GM12878 (cell line): ENCODE measurements around the gene HOXA10. TPM values are rescaled to one million over a fixed set of nuclear protein-coding genes. Genes with fewer than 3 reads are reported as not detected.

Experiments
- ATAC-seq: fragments of 200-7000 bp; cut with Tn5 transposase; 3 replicates; pipeline ENCODE4 v1.9.1; 2020; ENCODE audit warnings: mild to moderate bottlenecking, moderate library complexity
- BruUV-seq: library from RNA; stranded (reverse); fragments of 400-500 nt; replicated peaks from 2 replicates; lab custom pipeline; 2021; lab: Mats Ljungman, UMichigan
- CTCF ChIA-PET: fragments of 300-600 bp; sonication (Branson Sonifier 250); formaldehyde crosslinking; extraction: SDS; loops from one replicate; lab custom pipeline; 2021; ENCODE audit warnings: inconsistent platforms; lab: Yijun Ruan, JAX
- POLR2A ChIA-PET: fragments of 350-600 bp; formaldehyde crosslinking; extraction: SDS; loops from one replicate; lab custom pipeline; 2021; ENCODE audit warnings: inconsistent platforms; lab: Charles Lee
- RAD21 ChIA-PET: fragments of 300-600 bp; sonication (Branson Sonifier 250); formaldehyde crosslinking; loops from one replicate; lab custom pipeline; 2023; ENCODE audit warnings: antibody characterized with exemption; ENCODE audit not compliant: unreplicated experiment; lab: Charles Lee
- SMC1A ChIA-PET: fragments of 300-600 bp; sonication (Branson Sonifier 250); formaldehyde crosslinking; loops from one replicate; lab custom pipeline; 2023; ENCODE audit not compliant: unreplicated experiment, uncharacterized antibody; lab: Charles Lee
- DNase-seq: peaks from one replicate; pipeline ENCODE4 v3.0.0-alpha.2; 2011; ENCODE audit warnings: low read depth, low spot score
- FAIRE-seq: peaks from 3 replicates; lab custom pipeline; 2011; peaks lifted over from hg19 to GRCh38; lab: Jason Lieb, UNC
- H2AFZ ChIP-seq: 2 replicates; pipeline ENCODE4 v1.6.0; 2011; ENCODE audit warnings: low read depth, low read length, control low read depth; ENCODE audit not compliant: control insufficient read depth
- H3K27ac ChIP-seq: 2 replicates; pipeline ENCODE4 v1.5.1; 2011; ENCODE audit warnings: control low read depth; ENCODE audit not compliant: control insufficient read depth, insufficient read depth
- H3K27me3 ChIP-seq, 2 experiments: replicated peaks in 1 of 2; 2 replicates each; pipeline versions ENCODE4 v1.6.0 to v1.6.1; 2011; ENCODE audit warnings: low read length in 1 of 2; ENCODE audit not compliant: control insufficient read depth in 2 of 2, insufficient read depth in 2 of 2
- H3K36me3 ChIP-seq, 2 experiments: 2 replicates each; pipeline ENCODE4 v1.5.1; 2011; ENCODE audit warnings: low read length in 1 of 2; ENCODE audit not compliant: control insufficient read depth in 2 of 2, insufficient read depth in 2 of 2
- H3K4me1 ChIP-seq: 2 replicates; pipeline ENCODE4 v1.6.1; 2011; ENCODE audit warnings: mild to moderate bottlenecking, low read length, moderate library complexity, mixed read lengths; ENCODE audit not compliant: control insufficient read depth, insufficient read depth
- H3K4me2 ChIP-seq: 2 replicates; pipeline ENCODE4 v1.6.0; 2011; ENCODE audit warnings: control low read depth; ENCODE audit not compliant: control insufficient read depth, insufficient read depth
- H3K4me3 ChIP-seq: fragments of 200-600 bp; sonication (generic); 2 replicates; pipeline ENCODE4 v1.5.1; 2016
- H3K79me2 ChIP-seq: 2 replicates; pipeline ENCODE4 v1.6.0; 2011; ENCODE audit warnings: low read length; ENCODE audit not compliant: control insufficient read depth, insufficient read depth
- H3K9ac ChIP-seq: 2 replicates; pipeline ENCODE4 v1.8.0; 2011; ENCODE audit warnings: low read length, control low read depth, mixed read lengths; ENCODE audit not compliant: control insufficient read depth, insufficient read depth
- H3K9me3 ChIP-seq: replicated peaks from 3 replicates; pipeline ENCODE4 v1.5.1; 2011; ENCODE audit warnings: mild to moderate bottlenecking, low read length; ENCODE audit not compliant: control insufficient read depth, insufficient read depth
- H4K20me1 ChIP-seq: 2 replicates; pipeline ENCODE4 v1.6.0; 2011; ENCODE audit not compliant: control insufficient read depth, insufficient read depth
- CREB1 ChIP-seq: IDR thresholded peaks from 2 replicates; pipeline ENCODE4 v1.6.1; 2012; ENCODE audit warnings: low read depth, mild to moderate bottlenecking, inconsistent platforms
- CUX1 ChIP-seq: IDR thresholded peaks from 2 replicates; pipeline ENCODE4 v1.6.1; 2012; ENCODE audit warnings: improper control_type of control experiment, low read depth, low read length; ENCODE audit not compliant: insufficient replicate concordance
- ESRRA ChIP-seq: IDR thresholded peaks from 2 replicates; pipeline ENCODE4 v1.6.1; 2012; ENCODE audit warnings: mild to moderate bottlenecking, low read length, improper control_type of control experiment
- IKZF2 ChIP-seq, 2 experiments: fragments of 450-650 bp; IDR thresholded peaks; 2 replicates each; pipeline ENCODE4 v1.6.1; 2017; ENCODE audit warnings: mild to moderate bottlenecking in 2 of 2, moderate library complexity in 2 of 2
- MYC ChIP-seq: IDR thresholded peaks from 2 replicates; pipeline ENCODE4 v1.6.1; 2011; ENCODE audit warnings: mild to moderate bottlenecking, low read length, moderate library complexity, inconsistent platforms; ENCODE audit not compliant: insufficient read depth, insufficient replicate concordance, insufficient read length, severe bottlenecking
- POLR2AphosphoS2 ChIP-seq: IDR thresholded peaks from 2 replicates; pipeline ENCODE4 v1.6.1; 2011; ENCODE audit warnings: low read depth, mild to moderate bottlenecking, low read length, improper control_type of control experiment, moderate library complexity
- TCF12 ChIP-seq: IDR thresholded peaks from 2 replicates; pipeline ENCODE4 v1.6.1; 2011; ENCODE audit warnings: low read depth, mild to moderate bottlenecking, low read length
- ZNF687 ChIP-seq: fragments of 450-650 bp; IDR thresholded peaks from 2 replicates; pipeline ENCODE4 v1.6.1; 2017; ENCODE audit warnings: mild to moderate bottlenecking, moderate library complexity
- WGBS: methylation state at CpG from one replicate; pipeline ENCODE4 v1.1.6; 2016; ENCODE audit warnings: low lambda C conversion rate; ENCODE audit not compliant: insufficient replicate concordance, insufficient coverage; ENCODE audit errors: missing lambda C conversion rate; 5-methylcytosine and 5-hydroxymethylcytosine counted together
- in situ Hi-C: fragments of 300-500 bp; cut with MboI; formaldehyde crosslinking; loops from 9 replicates; pipeline ENCODE4 v1.14.3; 2018; ENCODE audit warnings: mixed read lengths
- intact Hi-C: fragments of 100-400 bp; cut with micrococcal nuclease; formaldehyde crosslinking; loops from one replicate; pipeline ENCODE4 v1.14.2; 2022; ENCODE audit not compliant: unreplicated experiment
- polyA plus RNA-seq, 11 experiments: library from polyadenylated mRNA; depleted of rRNA in 4 of 11; unstranded in 6 of 11; stranded (reverse) in 5 of 11; fragments of >200 nt; fragmentation: Nextera tagmentation in 4 of 11; fragmentation: Illumina TruSeq in 1 of 11; extraction: Ambion mirVana in 4 of 11; extraction: Trizol in 1 of 11; gene quantifications; 1 replicate in 1 of 11; 2 replicates in 10 of 11; pipeline versions ENCODE4 v1.2.1 to v1.2.3, GENCODE V29; 2011 to 2016; ENCODE audit warnings: inconsistent platforms in 2 of 11, missing spikeins in 2 of 11, low read depth in 1 of 11
- total RNA-seq, 4 experiments: library from RNA; depleted of rRNA in 3 of 4; stranded (reverse); fragments of >200 nt in 3 of 4; fragmentation: Illumina TruSeq in 1 of 4; extraction: Trizol in 1 of 4; gene quantifications; 2 replicates each; pipeline versions ENCODE4 v1.2.1 to v1.2.3, GENCODE V29; 2013 to 2021
- TF ChIP-seq, protein P1 (sequence below): IDR thresholded peaks from 2 replicates; pipeline ENCODE4 v1.6.1; 2011; ENCODE audit warnings: borderline replicate concordance, low read depth, mild to moderate bottlenecking, moderate library complexity, low read length; ENCODE audit not compliant: insufficient read depth, poor library complexity, severe bottlenecking

The HOXA10 gene
- total and polyA plus RNA-seq, 10 of the 15 experiments (the other 5 are each of a cell fraction or from before 2014, with no cell fraction given): not detected

- TF ChIP-seq CUX1: no peak
- no peak for TF ChIP-seq MYC
- no peak for TF ChIP-seq IKZF2 (IDR thresholded peaks at IDR 0.05)
- TF ChIP-seq ESRRA: no peak
Measured at GRCh38 chr7:27133409-27134231, 40.5 kb downstream of the HOXA10 start (continued).

GRCh38 chr7:27132978-27133377 is 41.1 kb downstream of the HOXA10 start:
- H3K79me2 ChIP-seq: no peaks in the 10 kb centered on the region
- intact Hi-C loops: no loop called here
- SMC1A ChIA-PET: interaction anchor here (0.8 to 2.2 kb wide), 3 partner anchors 17 to 277 kb away, joined by 3 to 7 read pairs (median 5); no protein-coding TSS in a partner anchor
- TF ChIP-seq ZNF687 (no peak), CREB1 (no peak), POLR2AphosphoS2 (no peak), TCF12 (no peak)
- TF ChIP-seq, protein P1, sequence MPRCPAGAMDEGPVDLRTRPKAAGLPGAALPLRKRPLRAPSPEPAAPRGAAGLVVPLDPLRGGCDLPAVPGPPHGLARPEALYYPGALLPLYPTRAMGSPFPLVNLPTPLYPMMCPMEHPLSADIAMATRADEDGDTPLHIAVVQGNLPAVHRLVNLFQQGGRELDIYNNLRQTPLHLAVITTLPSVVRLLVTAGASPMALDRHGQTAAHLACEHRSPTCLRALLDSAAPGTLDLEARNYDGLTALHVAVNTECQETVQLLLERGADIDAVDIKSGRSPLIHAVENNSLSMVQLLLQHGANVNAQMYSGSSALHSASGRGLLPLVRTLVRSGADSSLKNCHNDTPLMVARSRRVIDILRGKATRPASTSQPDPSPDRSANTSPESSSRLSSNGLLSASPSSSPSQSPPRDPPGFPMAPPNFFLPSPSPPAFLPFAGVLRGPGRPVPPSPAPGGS: no peak

More at GRCh38 chr7:27132978-27133377, 41.1 kb downstream of the HOXA10 start:
- Histone ChIP-seq H3K4me3 (no peak overlapping the region), H3K9ac (no peak overlapping the region), H3K36me3 (no peaks in the 10 kb centered on the region), H3K27me3 (peaks cover 2 to 7% of the 10 kb centered on the region in 2 experiments; a peak in 3 of 4 replicates), H3K27ac (no peak overlapping the region), H3K4me1 (no peaks in the 10 kb centered on the region; the same call in 1 of the 2 replicates), H2AFZ (no peak overlapping the region), H4K20me1 (no peaks in the 10 kb centered on the region), H3K4me2 (no peak overlapping the region), H3K9me3 (no peaks in the 10 kb centered on the region; the same call in 2 of the 3 replicates)
- RAD21 ChIA-PET: no interaction called here
- BruUV-seq: no TSS peak
- WGBS: 41% methylated on average over 6 of the region's 6 CpGs
- FAIRE-seq (no peak), ATAC-seq (no peak), DNase-seq (no peak)
- POLR2A ChIA-PET: no interaction called here
- in situ Hi-C loops: no loop called here
- CTCF ChIA-PET: interaction anchor here (0.6 to 0.7 kb wide), 2 partner anchors 64 to 156 kb away, joined by 3 read pairs; no protein-coding TSS in a partner anchor
